Measurements from ENCODE around the gene IGFL4.

DNA sequence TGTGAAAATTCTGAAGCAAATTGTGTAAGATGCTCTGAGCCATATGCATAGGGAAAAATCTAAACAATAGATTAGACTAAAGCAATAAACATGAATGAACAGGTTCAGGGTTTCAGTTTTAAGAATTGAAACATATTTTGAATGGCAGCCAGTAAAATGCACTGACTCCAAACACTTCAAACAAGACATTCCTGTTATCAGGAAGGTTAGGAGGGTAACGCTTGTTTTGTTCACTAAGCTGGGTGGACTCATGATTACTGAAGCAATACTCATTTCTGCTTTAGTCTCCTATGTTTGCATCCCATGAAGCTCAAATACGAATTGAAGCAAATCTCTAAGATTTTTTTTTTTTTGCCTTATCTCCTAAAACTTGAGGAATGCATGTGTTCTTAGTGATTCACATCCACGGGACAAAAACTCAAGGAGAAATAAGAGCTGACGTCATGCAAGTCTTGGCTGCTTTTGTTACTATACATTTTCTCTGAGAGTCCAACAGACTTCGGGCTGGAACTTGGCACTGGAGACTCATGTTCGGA, 29.1 kb upstream of the IGFL4 start:
- TF ChIP-seq, protein P1, sequence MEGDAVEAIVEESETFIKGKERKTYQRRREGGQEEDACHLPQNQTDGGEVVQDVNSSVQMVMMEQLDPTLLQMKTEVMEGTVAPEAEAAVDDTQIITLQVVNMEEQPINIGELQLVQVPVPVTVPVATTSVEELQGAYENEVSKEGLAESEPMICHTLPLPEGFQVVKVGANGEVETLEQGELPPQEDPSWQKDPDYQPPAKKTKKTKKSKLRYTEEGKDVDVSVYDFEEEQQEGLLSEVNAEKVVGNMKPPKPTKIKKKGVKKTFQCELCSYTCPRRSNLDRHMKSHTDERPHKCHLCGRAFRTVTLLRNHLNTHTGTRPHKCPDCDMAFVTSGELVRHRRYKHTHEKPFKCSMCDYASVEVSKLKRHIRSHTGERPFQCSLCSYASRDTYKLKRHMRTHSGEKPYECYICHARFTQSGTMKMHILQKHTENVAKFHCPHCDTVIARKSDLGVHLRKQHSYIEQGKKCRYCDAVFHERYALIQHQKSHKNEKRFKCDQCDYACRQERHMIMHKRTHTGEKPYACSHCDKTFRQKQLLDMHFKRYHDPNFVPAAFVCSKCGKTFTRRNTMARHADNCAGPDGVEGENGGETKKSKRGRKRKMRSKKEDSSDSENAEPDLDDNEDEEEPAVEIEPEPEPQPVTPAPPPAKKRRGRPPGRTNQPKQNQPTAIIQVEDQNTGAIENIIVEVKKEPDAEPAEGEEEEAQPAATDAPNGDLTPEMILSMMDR (conservative IDR thresholded peaks at IDR 0.05; ENCODE audit: low read depth, low read length), result no peak
- no peak for TF ChIP-seq EZH2 (IDR thresholded peaks at IDR 0.05; ENCODE audit: low read length, unreplicated experiment)
